HG03097 (cell line): ENCODE measurements around the gene EMC7.

Experiments
- ATAC-seq: cut with Tn5 transposase; IDR thresholded peaks from one replicate; pipeline ENCODE4 v1.9.1; 2021; ENCODE audit not compliant: unreplicated experiment, low FRiP score

EMC7 gene

GRCh38 chr15:34039790-34040113, 61.9 kb downstream of the EMC7 start:
- ATAC-seq = no peak

GRCh38 chr15:34038871-34039789, 62.5 kb downstream of the EMC7 start, which contains the start of gene AVEN:
TSS of gene AVEN (minus strand) at chr15:34039204. CDS start at chr15:34039046, 158 bp downstream.
- ATAC-seq = peak; percentile 40

- ATAC-seq = peak; percentile 72
Observed at GRCh38 chr15:34038023-34038870, 63.4 kb downstream of the EMC7 start.
